ENCODE data around the gene HERPUD2.
"Not testable (repeated sequence)": the region's sequence is repeated elsewhere in the genome, so short reads cannot be mapped to it uniquely, and the experiment has no call there.

HERPUD2 gene

GRCh38 chr7:35695987-35696386 is 1.1 kb upstream of the HERPUD2 start:
- peak overlapping the region; percentile 93 to 97 (median 96) for H3K27ac Mint-ChIP-seq
- H3K4me3 Mint-ChIP-seq = peak overlapping the region; percentile 95 to 99 (median 98)
- H3K9me3 Mint-ChIP-seq = no peaks in the 10 kb centered on the region
- TF ChIP-seq, protein P1, sequence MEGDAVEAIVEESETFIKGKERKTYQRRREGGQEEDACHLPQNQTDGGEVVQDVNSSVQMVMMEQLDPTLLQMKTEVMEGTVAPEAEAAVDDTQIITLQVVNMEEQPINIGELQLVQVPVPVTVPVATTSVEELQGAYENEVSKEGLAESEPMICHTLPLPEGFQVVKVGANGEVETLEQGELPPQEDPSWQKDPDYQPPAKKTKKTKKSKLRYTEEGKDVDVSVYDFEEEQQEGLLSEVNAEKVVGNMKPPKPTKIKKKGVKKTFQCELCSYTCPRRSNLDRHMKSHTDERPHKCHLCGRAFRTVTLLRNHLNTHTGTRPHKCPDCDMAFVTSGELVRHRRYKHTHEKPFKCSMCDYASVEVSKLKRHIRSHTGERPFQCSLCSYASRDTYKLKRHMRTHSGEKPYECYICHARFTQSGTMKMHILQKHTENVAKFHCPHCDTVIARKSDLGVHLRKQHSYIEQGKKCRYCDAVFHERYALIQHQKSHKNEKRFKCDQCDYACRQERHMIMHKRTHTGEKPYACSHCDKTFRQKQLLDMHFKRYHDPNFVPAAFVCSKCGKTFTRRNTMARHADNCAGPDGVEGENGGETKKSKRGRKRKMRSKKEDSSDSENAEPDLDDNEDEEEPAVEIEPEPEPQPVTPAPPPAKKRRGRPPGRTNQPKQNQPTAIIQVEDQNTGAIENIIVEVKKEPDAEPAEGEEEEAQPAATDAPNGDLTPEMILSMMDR (IDR thresholded peaks at IDR 0.05; ENCODE audit: unreplicated experiment in 3 of 3) = no peak
- no peaks in the 10 kb centered on the region for H3K27me3 Mint-ChIP-seq (ENCODE audit: low read depth)
- peaks cover 62% of the 10 kb centered on the region for H3K4me1 Mint-ChIP-seq
- peaks cover 31% of the 10 kb centered on the region for H3K36me3 Mint-ChIP-seq (ENCODE audit: low read depth)

DNA sequence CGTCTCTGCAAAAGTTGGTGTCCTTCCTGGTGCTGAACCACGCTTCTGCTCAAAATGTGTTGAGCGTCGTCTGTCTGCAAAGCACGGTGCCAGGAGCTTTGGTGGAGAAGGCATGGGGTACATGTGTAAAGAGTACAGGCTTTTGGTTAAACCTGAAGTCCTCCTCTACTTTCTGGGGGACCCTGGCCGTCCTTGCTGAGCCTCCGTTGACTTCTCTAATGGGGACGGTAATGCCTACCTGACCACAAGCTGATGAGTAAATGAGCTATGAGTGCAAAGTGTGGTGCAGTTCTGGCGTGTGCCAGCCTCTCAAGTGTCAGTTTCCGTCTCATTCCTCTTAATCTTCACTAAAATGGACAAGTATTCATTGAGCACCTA is 527 bp upstream of the HERPUD2 start:
- Mint-ChIP-seq H3K27me3 (ENCODE audit: low read depth) (no peaks in the 10 kb centered on the region), H3K9me3 (no peaks in the 10 kb centered on the region), H3K27ac (peak overlapping the region; percentile 93 to 97 (median 96)), H3K36me3 (ENCODE audit: low read depth) (peaks cover 36% of the 10 kb centered on the region), H3K4me3 (peak overlapping the region; percentile 95 to 99 (median 98)), H3K4me1 (peaks cover 67% of the 10 kb centered on the region)
- TF ChIP-seq, protein P1 (IDR thresholded peaks at IDR 0.05; ENCODE audit: unreplicated experiment in 3 of 3) = no peak

GRCh38 chr7:35694161-35694783 is 663 bp downstream of the HERPUD2 start:
- H3K4me3 Mint-ChIP-seq = peak overlapping the region; percentile 94 to 95 (median 95)
- H3K27ac Mint-ChIP-seq = peak overlapping the region; percentile 82 to 96 (median 95)
- H3K4me1 Mint-ChIP-seq = peaks cover 73% of the 10 kb centered on the region
- TF ChIP-seq, protein P1 (IDR thresholded peaks at IDR 0.05; ENCODE audit: unreplicated experiment in 3 of 3) = no peak
- no peaks in the 10 kb centered on the region for H3K27me3 Mint-ChIP-seq (ENCODE audit: low read depth)
- no peaks in the 10 kb centered on the region for H3K9me3 Mint-ChIP-seq
- H3K36me3 Mint-ChIP-seq (ENCODE audit: low read depth) = peaks cover 47% of the 10 kb centered on the region

GRCh38 chr7:35691827-35692307 is 3.1 kb downstream of the HERPUD2 start:
- TF ChIP-seq, protein P1 (IDR thresholded peaks at IDR 0.05; ENCODE audit: unreplicated experiment in 3 of 3) = no peak
- Mint-ChIP-seq H3K4me1 (peaks cover 82% of the 10 kb centered on the region), H3K4me3 (peak overlapping the region; percentile 94 to 95 (median 95)), H3K36me3 (ENCODE audit: low read depth) (peaks cover 55% of the 10 kb centered on the region), H3K27me3 (ENCODE audit: low read depth) (no peaks in the 10 kb centered on the region), H3K9me3 (no peaks in the 10 kb centered on the region), H3K27ac (peak overlapping the region in 2 of 3 experiments; percentile 4 to 71)

DNA sequence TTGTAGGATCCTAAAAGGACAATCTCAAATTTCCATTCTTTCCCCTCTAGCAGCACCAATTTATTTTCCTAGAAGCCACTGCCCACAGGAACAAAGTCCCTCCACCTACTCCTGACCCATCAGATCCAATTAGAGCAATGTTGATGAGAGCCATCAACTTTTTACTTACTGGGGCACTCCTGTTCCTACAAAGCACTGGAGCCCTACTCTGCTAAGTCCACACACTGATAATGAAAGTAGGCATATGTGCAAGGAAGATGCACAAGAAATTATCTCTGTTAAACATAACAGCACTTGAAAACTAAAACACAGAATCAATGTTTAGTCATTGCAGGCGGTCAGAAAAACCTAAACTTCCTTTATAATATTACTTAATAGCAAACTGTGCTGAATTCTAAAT is 3.6 kb downstream of the HERPUD2 start:
- H3K36me3 Mint-ChIP-seq (ENCODE audit: low read depth) = peaks cover 52% of the 10 kb centered on the region
- peak overlapping the region in 1 of 3 experiments; percentile 11 for H3K27ac Mint-ChIP-seq
- H3K27me3 Mint-ChIP-seq (ENCODE audit: low read depth) = no peaks in the 10 kb centered on the region
- H3K4me1 Mint-ChIP-seq = peaks cover 77% of the 10 kb centered on the region
- no peaks in the 10 kb centered on the region for H3K9me3 Mint-ChIP-seq
- H3K4me3 Mint-ChIP-seq = peak overlapping the region; percentile 36 to 65 (median 54)
- TF ChIP-seq, protein P1 (IDR thresholded peaks at IDR 0.05; ENCODE audit: unreplicated experiment in 3 of 3) = no peak

GRCh38 chr7:35690614-35691013 is 4.3 kb downstream of the HERPUD2 start:
- H3K4me3 Mint-ChIP-seq = peak overlapping the region in 1 of 3 experiments; percentile 65
- not testable (repeated sequence) for H3K9me3 Mint-ChIP-seq; H3K27ac Mint-ChIP-seq; H3K27me3 Mint-ChIP-seq (ENCODE audit: low read depth)
- peaks cover 69% of the 10 kb centered on the region for H3K4me1 Mint-ChIP-seq
- H3K36me3 Mint-ChIP-seq (ENCODE audit: low read depth) = peaks cover 52% of the 10 kb centered on the region

Data from nephron (organoid).